ENCODE data around the gene FLACC1.

Gene FLACC1

GRCh38 chr2:201353116-201353515 is 4.0 kb downstream of the FLACC1 start:
- ChIA-PET POLR2A (no interaction called here), CTCF (interaction anchor here (1.1 to 1.9 kb wide), 3 partner anchors 10 to 121 kb away, joined by 3 to 7 read pairs (median 5); no protein-coding TSS in a partner anchor)
- TF ChIP-seq, protein P1, sequence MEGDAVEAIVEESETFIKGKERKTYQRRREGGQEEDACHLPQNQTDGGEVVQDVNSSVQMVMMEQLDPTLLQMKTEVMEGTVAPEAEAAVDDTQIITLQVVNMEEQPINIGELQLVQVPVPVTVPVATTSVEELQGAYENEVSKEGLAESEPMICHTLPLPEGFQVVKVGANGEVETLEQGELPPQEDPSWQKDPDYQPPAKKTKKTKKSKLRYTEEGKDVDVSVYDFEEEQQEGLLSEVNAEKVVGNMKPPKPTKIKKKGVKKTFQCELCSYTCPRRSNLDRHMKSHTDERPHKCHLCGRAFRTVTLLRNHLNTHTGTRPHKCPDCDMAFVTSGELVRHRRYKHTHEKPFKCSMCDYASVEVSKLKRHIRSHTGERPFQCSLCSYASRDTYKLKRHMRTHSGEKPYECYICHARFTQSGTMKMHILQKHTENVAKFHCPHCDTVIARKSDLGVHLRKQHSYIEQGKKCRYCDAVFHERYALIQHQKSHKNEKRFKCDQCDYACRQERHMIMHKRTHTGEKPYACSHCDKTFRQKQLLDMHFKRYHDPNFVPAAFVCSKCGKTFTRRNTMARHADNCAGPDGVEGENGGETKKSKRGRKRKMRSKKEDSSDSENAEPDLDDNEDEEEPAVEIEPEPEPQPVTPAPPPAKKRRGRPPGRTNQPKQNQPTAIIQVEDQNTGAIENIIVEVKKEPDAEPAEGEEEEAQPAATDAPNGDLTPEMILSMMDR (IDR thresholded peaks at IDR 0.05; ENCODE audit: insufficient read depth, low read length, missing control alignments) = no peak
- DNase-seq (ENCODE audit: low read depth, low spot score) = no peak
- H3K4me3 ChIP-seq (ENCODE audit: low read depth, low read length) = no peak overlapping the region

DNA sequence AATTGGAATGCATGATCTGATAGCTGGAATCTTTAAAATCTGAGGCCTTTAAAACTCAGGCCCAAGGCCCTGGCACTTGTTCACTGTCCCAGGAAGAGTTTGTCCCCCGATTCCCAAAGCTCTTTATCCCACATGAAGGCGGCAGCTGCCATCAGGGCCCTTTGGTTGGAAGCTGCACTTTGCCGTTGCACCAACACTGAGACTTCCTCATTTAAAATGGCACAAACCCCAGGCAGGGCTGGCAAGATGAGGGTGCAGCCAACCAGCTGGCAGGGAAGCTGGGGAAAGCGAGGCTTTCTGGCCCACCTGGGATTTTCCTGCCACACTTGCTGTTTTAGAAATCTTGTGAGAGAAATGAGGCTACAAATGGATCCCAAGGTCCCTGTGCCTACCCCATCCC is 6.3 kb downstream of the FLACC1 start:
- ChIA-PET CTCF (interaction anchor here (0.7 to 1.9 kb wide), 3 partner anchors 10 to 118 kb away, joined by 3 to 8 read pairs (median 5); no protein-coding TSS in a partner anchor), POLR2A (no interaction called here)
- DNase-seq (ENCODE audit: low read depth, low spot score) = no peak
- no peak overlapping the region for H3K4me3 ChIP-seq (ENCODE audit: low read depth, low read length)
- TF ChIP-seq, protein P1 (IDR thresholded peaks at IDR 0.05; ENCODE audit: insufficient read depth, low read length, missing control alignments) = no peak

- no peak overlapping the region for H3K4me3 ChIP-seq (ENCODE audit: low read depth, low read length)
- no peak for DNase-seq (ENCODE audit: low read depth, low spot score)
- TF ChIP-seq, protein P1 (IDR thresholded peaks at IDR 0.05; ENCODE audit: insufficient read depth, low read length, missing control alignments) = no peak
- ChIA-PET POLR2A (no interaction called here), CTCF (no interaction called here)
These were observed 7.5 kb downstream of the FLACC1 start for GRCh38 chr2:201349601-201350000.

DNA sequence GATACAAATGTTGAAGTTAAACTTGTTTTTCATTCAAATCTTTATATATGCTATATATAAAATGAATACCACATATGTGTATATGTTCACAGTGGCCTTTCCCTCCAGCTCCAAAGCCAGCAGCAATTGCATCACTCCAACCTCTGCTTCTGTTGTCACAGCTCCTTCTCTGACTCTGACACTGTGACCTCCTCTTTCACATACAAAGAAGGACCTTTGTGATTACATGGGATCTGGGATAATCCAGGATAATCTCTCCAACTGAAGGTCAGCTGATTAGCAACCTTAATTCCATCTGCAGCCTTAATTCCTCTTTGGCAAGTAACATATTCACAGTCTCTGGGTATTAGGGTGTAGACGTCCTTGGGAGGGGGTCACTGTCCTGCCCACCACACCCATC is 8.4 kb downstream of the FLACC1 start:
- TF ChIP-seq, protein P1 (IDR thresholded peaks at IDR 0.05; ENCODE audit: insufficient read depth, low read length, missing control alignments) = no peak
- ChIA-PET CTCF (no interaction called here), POLR2A (no interaction called here)
- no peak overlapping the region for H3K4me3 ChIP-seq (ENCODE audit: low read depth, low read length)
- no peak for DNase-seq (ENCODE audit: low read depth, low spot score)

GRCh38 chr2:201347138-201347537 is 10.0 kb downstream of the FLACC1 start:
- no peak overlapping the region for H3K4me3 ChIP-seq (ENCODE audit: low read depth, low read length)
- ChIA-PET POLR2A (no interaction called here), CTCF (no interaction called here)
- TF ChIP-seq, protein P1 (IDR thresholded peaks at IDR 0.05; ENCODE audit: insufficient read depth, low read length, missing control alignments) = no peak
- no peak for DNase-seq (ENCODE audit: low read depth, low spot score)

GRCh38 chr2:201345625-201346213 is 11.4 kb downstream of the FLACC1 start:
- TF ChIP-seq, protein P1 (IDR thresholded peaks at IDR 0.05; ENCODE audit: insufficient read depth, low read length, missing control alignments) = no peak
- H3K4me3 ChIP-seq (ENCODE audit: low read depth, low read length) = no peak overlapping the region
- DNase-seq (ENCODE audit: low read depth, low spot score) = no peak
- ChIA-PET POLR2A (no interaction called here), CTCF (no interaction called here)
